Urinary bladder (tissue), 4 donors: ENCODE measurements around the gene IER5. TPM values are rescaled to one million over a fixed set of nuclear protein-coding genes. Genes with fewer than 3 reads are reported as not detected.

ENCODE experiments used
- DNase-seq: peaks from one replicate; pipeline ENCODE4 v3.0.0-alpha.2; 2015; ENCODE audit errors: extremely low spot score
- H3K27ac ChIP-seq: one replicate; pipeline ENCODE4 v1.5.1; 2013; ENCODE audit warnings: low read depth, mild to moderate bottlenecking, moderate library complexity
- H3K36me3 ChIP-seq: one replicate; pipeline ENCODE4 v1.6.1; 2013; ENCODE audit warnings: mild to moderate bottlenecking, moderate library complexity; ENCODE audit not compliant: insufficient read depth
- H3K4me1 ChIP-seq: one replicate; pipeline ENCODE4 v1.6.1; 2013; ENCODE audit warnings: mild to moderate bottlenecking, moderate library complexity; ENCODE audit not compliant: insufficient read depth
- H3K4me3 ChIP-seq: one replicate; pipeline ENCODE4 v1.5.1; 2013; ENCODE audit warnings: low read depth, low read length
- WGBS: extraction: QIAGEN DNeasy Blood & Tissue Kit; methylation state at CpG from one replicate; pipeline ENCODE4 v1.1.7; 2013; 5-methylcytosine and 5-hydroxymethylcytosine counted together
- polyA plus RNA-seq: library from polyadenylated mRNA; stranded (reverse); fragments of 200-250 nt; gene quantifications from one replicate; pipeline ENCODE4 v1.2.3, GENCODE V29; 2013
- total RNA-seq: library from RNA; depleted of rRNA; stranded (reverse); fragments of >200 nt; gene quantifications from one replicate; pipeline ENCODE4 v1.2.3, GENCODE V29; 2014
- donor health status: healthy with polysubstance abuse.
- donor health status: healthy.

IER5 gene
- total and polyA plus RNA-seq, 2 donors = 9.0 to 12.7 TPM

GRCh38 chr1:181061891-181062835, 26.3 kb upstream of the IER5 start:
- 76% methylated on average over 15 of the region's 15 CpGs for WGBS
- H3K4me3 ChIP-seq = no peak overlapping the region
- no peak overlapping the region for H3K27ac ChIP-seq
- H3K4me1 ChIP-seq = no peaks in the 10 kb centered on the region
- peaks cover 2% of the 10 kb centered on the region for H3K36me3 ChIP-seq
- no peak for DNase-seq

- peaks cover 2% of the 10 kb centered on the region for H3K36me3 ChIP-seq
- H3K4me3 ChIP-seq = no peak overlapping the region
- DNase-seq = no peak
- no peak overlapping the region for H3K27ac ChIP-seq
- no peaks in the 10 kb centered on the region for H3K4me1 ChIP-seq
- WGBS = 65% methylated on average over 6 of the region's 6 CpGs
Observed at GRCh38 chr1:181062836-181063428, 25.6 kb upstream of the IER5 start.

DNA sequence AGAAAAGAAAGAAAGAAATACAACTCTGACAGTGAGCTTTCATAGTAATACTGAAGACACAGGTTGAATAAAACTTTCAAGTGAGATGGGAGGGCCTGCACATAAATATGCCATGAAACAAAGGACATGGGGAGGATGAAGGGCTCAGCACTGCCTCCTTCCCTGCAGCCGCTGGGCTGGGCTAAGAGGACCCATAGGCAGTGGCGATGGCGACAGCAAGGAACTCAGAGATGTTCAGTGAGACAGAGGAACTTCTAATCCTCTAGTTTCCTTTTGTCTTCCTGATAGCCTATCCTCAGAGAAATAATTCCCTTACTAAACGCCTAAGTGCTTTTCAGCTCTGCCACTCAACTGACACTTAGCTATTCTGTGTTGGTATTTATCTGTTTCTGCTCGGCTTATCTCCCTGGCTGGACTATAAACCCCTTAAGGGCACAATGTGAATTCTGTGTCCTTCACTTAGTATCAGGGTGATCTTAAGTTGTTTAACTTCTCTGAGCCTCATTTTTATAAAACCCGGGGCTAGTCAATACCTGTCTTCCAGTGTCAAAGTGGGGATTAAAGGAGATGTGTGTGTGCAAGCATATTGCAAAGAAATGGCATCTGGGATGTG, 24.4 kb upstream of the IER5 start:
- no peak for DNase-seq
- H3K4me3 ChIP-seq = no peak overlapping the region
- no peaks in the 10 kb centered on the region for H3K36me3 ChIP-seq
- H3K27ac ChIP-seq = no peak overlapping the region
- H3K4me1 ChIP-seq = no peaks in the 10 kb centered on the region
- WGBS = 40% methylated on average over 6 of the region's 6 CpGs

DNA sequence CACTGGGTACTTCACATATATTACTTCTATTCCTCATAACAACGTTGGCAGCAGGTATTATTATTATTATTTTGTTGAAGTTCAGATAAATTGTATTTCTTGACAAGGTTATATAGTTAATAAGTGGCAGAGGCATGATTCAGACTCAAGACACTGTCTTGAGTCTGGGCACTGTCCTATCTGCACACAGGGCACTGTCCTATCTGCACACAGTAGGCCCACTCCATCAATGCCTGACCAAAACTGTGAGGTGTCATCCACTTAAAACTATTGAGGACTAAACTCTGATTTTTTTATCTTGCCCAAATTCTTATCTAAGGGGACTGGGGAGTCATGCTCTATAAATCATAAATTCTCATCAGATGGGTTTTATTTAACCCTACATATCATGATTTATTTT, 23.8 kb upstream of the IER5 start:
- 31% methylated on average over 1 of the region's 1 CpG for WGBS
- Histone ChIP-seq H3K4me3 (no peak overlapping the region), H3K4me1 (no peaks in the 10 kb centered on the region), H3K36me3 (no peaks in the 10 kb centered on the region), H3K27ac (no peak overlapping the region)
- DNase-seq = no peak

DNA sequence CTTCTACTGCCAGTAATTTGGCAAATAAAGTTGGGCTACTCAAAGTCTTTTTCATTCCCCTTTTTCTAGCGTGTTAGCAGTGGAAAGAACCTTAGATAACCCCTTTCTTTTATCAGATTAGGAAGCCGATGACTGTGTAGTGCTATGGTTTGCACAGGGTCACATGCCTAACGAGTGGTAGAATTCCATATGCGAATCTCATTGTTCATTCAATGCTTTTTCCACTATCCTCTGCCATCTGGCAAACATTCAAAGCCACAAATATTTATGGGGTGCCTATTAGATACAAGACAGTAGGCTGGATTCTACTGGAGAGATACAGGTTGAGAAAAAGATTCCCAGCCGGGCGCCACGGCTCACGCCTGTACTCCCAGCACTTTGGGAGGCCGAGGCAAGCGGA, 14.9 kb upstream of the IER5 start:
- no peak for DNase-seq
- H3K4me1 ChIP-seq = no peaks in the 10 kb centered on the region
- 25% methylated on average over 10 of the region's 10 CpGs for WGBS
- H3K4me3 ChIP-seq = no peak overlapping the region
- no peaks in the 10 kb centered on the region for H3K36me3 ChIP-seq
- no peak overlapping the region for H3K27ac ChIP-seq

DNA sequence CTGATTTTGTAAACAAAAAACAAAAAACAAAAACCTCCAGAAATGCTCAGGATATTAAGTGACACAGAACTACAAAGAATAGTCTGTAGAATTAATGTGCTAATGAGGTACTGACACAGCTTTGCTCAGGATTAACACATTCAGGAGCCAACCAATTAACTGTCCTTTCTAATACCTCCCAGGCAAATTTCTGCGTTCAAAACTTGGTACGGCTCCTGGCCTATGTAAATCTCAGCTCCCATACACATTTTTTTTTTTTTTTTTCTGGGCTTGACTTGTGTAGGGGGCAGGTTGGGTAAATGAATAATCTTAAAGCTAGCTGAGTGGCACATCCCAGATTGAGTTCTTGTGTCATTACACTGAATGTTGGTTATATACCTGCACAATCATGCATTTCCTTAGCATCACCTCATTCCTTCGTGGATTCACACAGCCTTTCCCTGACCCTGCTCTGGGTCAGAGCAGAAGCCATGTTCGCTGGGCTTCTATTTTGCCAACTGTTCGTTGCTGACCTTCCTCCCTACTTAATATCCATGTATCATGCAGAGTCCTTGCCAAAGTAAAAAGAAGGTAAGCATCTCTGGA, 12.6 kb upstream of the IER5 start:
- no peak for DNase-seq
- H3K27ac ChIP-seq = no peak overlapping the region
- H3K4me3 ChIP-seq = no peak overlapping the region
- 84% methylated on average over 5 of the region's 5 CpGs for WGBS
- no peaks in the 10 kb centered on the region for H3K4me1 ChIP-seq
- H3K36me3 ChIP-seq = no peaks in the 10 kb centered on the region

GRCh38 chr1:181076852-181077251, 11.6 kb upstream of the IER5 start:
- DNase-seq = no peak

GRCh38 chr1:181077576-181078242, 10.8 kb upstream of the IER5 start:
- no peak for DNase-seq
- no peak overlapping the region for H3K27ac ChIP-seq
- no peaks in the 10 kb centered on the region for H3K36me3 ChIP-seq
- H3K4me3 ChIP-seq = no peak overlapping the region
- H3K4me1 ChIP-seq = no peaks in the 10 kb centered on the region
- WGBS = 68% methylated on average over 7 of the region's 7 CpGs

More at GRCh38 chr1:181076852-181077251, 11.6 kb upstream of the IER5 start:
- Histone ChIP-seq H3K36me3 (no peaks in the 10 kb centered on the region), H3K27ac (no peak overlapping the region), H3K4me1 (no peaks in the 10 kb centered on the region), H3K4me3 (no peak overlapping the region)
- WGBS = 85% methylated on average over 3 of the region's 3 CpGs

- DNase-seq = no peak
- H3K27ac ChIP-seq = no peak overlapping the region
- no peak overlapping the region for H3K4me3 ChIP-seq
- 65% methylated on average over 2 of the region's 2 CpGs for WGBS
- no peaks in the 10 kb centered on the region for H3K4me1 ChIP-seq
- no peaks in the 10 kb centered on the region for H3K36me3 ChIP-seq
Observed at GRCh38 chr1:181079382-181079781, 9.1 kb upstream of the IER5 start.

DNA sequence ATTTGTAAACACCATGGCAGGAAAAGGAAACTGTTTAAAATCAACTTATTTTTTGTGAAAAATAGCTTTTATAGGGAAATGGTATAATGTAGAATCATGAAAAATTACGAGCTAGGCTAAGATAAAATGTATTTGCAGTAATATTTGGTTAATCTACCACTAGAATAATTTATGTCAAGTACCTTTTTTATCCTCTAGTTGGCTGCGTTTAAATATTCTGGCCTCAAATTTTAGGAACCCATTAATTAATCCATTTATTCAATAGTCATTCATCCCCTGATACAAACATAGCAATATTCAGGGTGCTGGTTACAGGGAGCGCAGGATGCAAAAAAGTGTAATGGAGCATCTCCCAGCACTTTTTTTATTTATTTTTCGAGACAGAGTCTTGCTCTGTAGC, 8.6 kb upstream of the IER5 start:
- H3K4me1 ChIP-seq = no peaks in the 10 kb centered on the region
- DNase-seq = no peak
- H3K36me3 ChIP-seq = no peaks in the 10 kb centered on the region
- no peak overlapping the region for H3K4me3 ChIP-seq
- 71% methylated on average over 4 of the region's 4 CpGs for WGBS
- H3K27ac ChIP-seq = no peak overlapping the region

DNA sequence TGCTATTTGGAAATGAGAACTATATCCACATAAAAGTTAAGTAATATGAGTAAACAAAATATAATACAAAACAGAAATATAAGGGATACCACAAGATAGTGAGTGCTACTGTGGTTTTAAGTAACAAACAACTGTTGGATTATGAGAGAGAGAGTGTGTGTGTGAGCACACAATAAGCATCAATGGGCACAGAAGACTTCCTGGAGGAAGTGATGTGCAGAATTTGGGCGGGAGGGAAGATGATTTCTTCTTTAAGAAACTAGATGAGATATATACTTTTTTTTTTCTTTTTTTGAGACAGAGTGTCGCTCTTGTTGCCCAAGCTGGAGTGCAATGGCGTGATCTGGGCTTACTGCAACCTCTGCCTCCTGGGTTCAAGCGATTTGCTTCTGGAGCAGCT, 7.9 kb upstream of the IER5 start:
- H3K4me1 ChIP-seq = no peaks in the 10 kb centered on the region
- H3K4me3 ChIP-seq = no peak overlapping the region
- H3K36me3 ChIP-seq = no peaks in the 10 kb centered on the region
- 97% methylated on average over 4 of the region's 4 CpGs for WGBS
- no peak overlapping the region for H3K27ac ChIP-seq
- DNase-seq = no peak

- WGBS = 51% methylated on average over 3 of the region's 3 CpGs
- Histone ChIP-seq H3K36me3 (no peaks in the 10 kb centered on the region), H3K4me3 (no peak overlapping the region), H3K27ac (no peak overlapping the region), H3K4me1 (no peaks in the 10 kb centered on the region)
- DNase-seq = no peak
Observed at GRCh38 chr1:181081395-181081794, 7.1 kb upstream of the IER5 start.

- Histone ChIP-seq H3K4me1 (no peaks in the 10 kb centered on the region), H3K36me3 (no peaks in the 10 kb centered on the region), H3K27ac (no peak overlapping the region), H3K4me3 (no peak overlapping the region)
- no peak for DNase-seq
- WGBS = 36% methylated on average over 6 of the region's 6 CpGs
Observed at GRCh38 chr1:181083842-181084605, 4.5 kb upstream of the IER5 start.
